BLaER1 (cell line): ENCODE data around the gene TMCC2.

Experiments
- H3K27ac ChIP-seq: shearing (Covaris generic); formaldehyde crosslinking; 2 replicates; pipeline ENCODE4 v1.8.1; 2022
- H3K27me3 ChIP-seq: shearing (Covaris generic); formaldehyde crosslinking; 2 replicates; pipeline ENCODE4 v1.8.1; 2022
- H3K36me3 ChIP-seq: shearing (Covaris generic); formaldehyde crosslinking; 2 replicates; pipeline ENCODE4 v1.8.1; 2022
- H3K4me1 ChIP-seq: shearing (Covaris generic); formaldehyde crosslinking; 2 replicates; pipeline ENCODE4 v1.8.1; 2022
- H3K4me2 ChIP-seq: shearing (Covaris generic); formaldehyde crosslinking; 2 replicates; pipeline ENCODE4 v1.8.1; 2022
- H3K4me3 ChIP-seq: shearing (Covaris generic); formaldehyde crosslinking; 2 replicates; pipeline ENCODE4 v1.8.1; 2022
- H3K9ac ChIP-seq: shearing (Covaris generic); formaldehyde crosslinking; 2 replicates; pipeline ENCODE4 v1.8.1; 2022
- H3K9me3 ChIP-seq: shearing (Covaris generic); formaldehyde crosslinking; 2 replicates; pipeline ENCODE4 v1.8.1; 2022
- H4K20me1 ChIP-seq: shearing (Covaris generic); formaldehyde crosslinking; 2 replicates; pipeline ENCODE4 v1.8.1; 2022
- Cebpa-rat ChIP-seq: shearing (Covaris generic); IDR thresholded peaks from 2 replicates; pipeline ENCODE4 v1.8.1; 2022

Gene TMCC2

GRCh38 chr1:205304695-205305070 lies 76.9 kb downstream of the TMCC2 start:
- no peaks in the 10 kb centered on the region for H3K9me3 ChIP-seq
- peaks cover 6% of the 10 kb centered on the region for H3K4me1 ChIP-seq
- H3K36me3 ChIP-seq, result no peaks in the 10 kb centered on the region
- H3K9ac ChIP-seq, result no peak overlapping the region
- peaks cover 6% of the 10 kb centered on the region; the same call in 1 of the 2 replicates for H4K20me1 ChIP-seq
- no peak for TF ChIP-seq Cebpa-rat
- H3K4me3 ChIP-seq, result no peak overlapping the region
- H3K27ac ChIP-seq, result no peak overlapping the region
- H3K4me2 ChIP-seq, result no peak overlapping the region
- no peaks in the 10 kb centered on the region for H3K27me3 ChIP-seq

GRCh38 chr1:205306929-205307566 lies 79.3 kb downstream of the TMCC2 start:
- no peaks in the 10 kb centered on the region for H3K36me3 ChIP-seq
- H4K20me1 ChIP-seq, result peaks cover 6% of the 10 kb centered on the region; the same call in 1 of the 2 replicates
- no peaks in the 10 kb centered on the region for H3K27me3 ChIP-seq
- no peak for TF ChIP-seq Cebpa-rat
- H3K4me3 ChIP-seq, result no peak overlapping the region
- H3K9ac ChIP-seq, result no peak overlapping the region
- H3K4me2 ChIP-seq, result no peak overlapping the region
- H3K4me1 ChIP-seq, result no peaks in the 10 kb centered on the region
- H3K27ac ChIP-seq, result no peak overlapping the region
- no peaks in the 10 kb centered on the region for H3K9me3 ChIP-seq

GRCh38 chr1:205309741-205310140 lies 82.0 kb downstream of the TMCC2 start:
- no peak overlapping the region for H3K9ac ChIP-seq
- no peak overlapping the region for H3K4me2 ChIP-seq
- H3K4me3 ChIP-seq, result no peak overlapping the region
- no peaks in the 10 kb centered on the region for H3K9me3 ChIP-seq
- TF ChIP-seq Cebpa-rat, result no peak
- no peak overlapping the region for H3K27ac ChIP-seq
- no peaks in the 10 kb centered on the region for H3K36me3 ChIP-seq
- no peaks in the 10 kb centered on the region for H4K20me1 ChIP-seq
- H3K4me1 ChIP-seq, result peaks cover 25% of the 10 kb centered on the region
- H3K27me3 ChIP-seq, result no peaks in the 10 kb centered on the region

- Histone ChIP-seq H3K4me2 (no peak overlapping the region), H3K4me1 (peaks cover 36% of the 10 kb centered on the region), H3K9ac (no peak overlapping the region), H3K4me3 (no peak overlapping the region), H3K27me3 (no peaks in the 10 kb centered on the region), H3K36me3 (no peaks in the 10 kb centered on the region), H3K27ac (no peak overlapping the region), H4K20me1 (no peaks in the 10 kb centered on the region), H3K9me3 (no peaks in the 10 kb centered on the region)
- TF ChIP-seq Cebpa-rat, result no peak
Observed at GRCh38 chr1:205310976-205311704, 83.4 kb downstream of the TMCC2 start.

- Histone ChIP-seq H3K9ac (peak overlapping the region; percentile 56; the same call in 1 of the 2 replicates), H3K4me3 (peak overlapping the region; percentile 49)
Observed at GRCh38 chr1:205312866-205313562, 85.3 kb downstream of the TMCC2 start.

GRCh38 chr1:205313563-205314308 lies 86.0 kb downstream of the TMCC2 start:
- Histone ChIP-seq H4K20me1 (no peaks in the 10 kb centered on the region), H3K36me3 (no peaks in the 10 kb centered on the region), H3K9me3 (no peaks in the 10 kb centered on the region), H3K27me3 (peaks cover 13% of the 10 kb centered on the region; the same call in 1 of the 2 replicates), H3K4me3 (peak overlapping the region; percentile 49), H3K9ac (peak overlapping the region; percentile 56; the same call in 1 of the 2 replicates), H3K4me1 (peaks cover 43% of the 10 kb centered on the region), H3K4me2 (peak overlapping the region; percentile 91), H3K27ac (peak overlapping the region; percentile 67)
- TF ChIP-seq Cebpa-rat, result no peak

More at GRCh38 chr1:205312866-205313562, 85.3 kb downstream of the TMCC2 start:
- H3K4me2 ChIP-seq, result peak overlapping the region; percentile 91
- H3K36me3 ChIP-seq, result no peaks in the 10 kb centered on the region
- peak overlapping the region; percentile 67 for H3K27ac ChIP-seq
- H3K27me3 ChIP-seq, result peaks cover 5% of the 10 kb centered on the region; the same call in 1 of the 2 replicates
- H3K4me1 ChIP-seq, result peaks cover 43% of the 10 kb centered on the region
- no peak for TF ChIP-seq Cebpa-rat
- no peaks in the 10 kb centered on the region for H4K20me1 ChIP-seq
- no peaks in the 10 kb centered on the region for H3K9me3 ChIP-seq

GRCh38 chr1:205315008-205315618 lies 87.4 kb downstream of the TMCC2 start:
- Histone ChIP-seq H3K4me1 (peaks cover 43% of the 10 kb centered on the region), H3K36me3 (no peaks in the 10 kb centered on the region), H3K9ac (no peak overlapping the region), H4K20me1 (peaks cover 6% of the 10 kb centered on the region; the same call in 1 of the 2 replicates), H3K9me3 (no peaks in the 10 kb centered on the region), H3K27me3 (peaks cover 25% of the 10 kb centered on the region), H3K27ac (no peak overlapping the region), H3K4me3 (no peak overlapping the region), H3K4me2 (peak overlapping the region; percentile 91)
- no peak for TF ChIP-seq Cebpa-rat

GRCh38 chr1:205316161-205316566 lies 88.4 kb downstream of the TMCC2 start:
- Histone ChIP-seq H3K27ac (no peak overlapping the region), H3K9me3 (no peaks in the 10 kb centered on the region), H3K4me1 (peaks cover 46% of the 10 kb centered on the region), H3K27me3 (peaks cover 36% of the 10 kb centered on the region), H3K4me3 (no peak overlapping the region), H3K4me2 (peak overlapping the region; percentile 12), H3K9ac (no peak overlapping the region), H3K36me3 (no peaks in the 10 kb centered on the region), H4K20me1 (peaks cover 9% of the 10 kb centered on the region; the same call in 1 of the 2 replicates)
- no peak for TF ChIP-seq Cebpa-rat

- Histone ChIP-seq H3K27ac (no peak overlapping the region), H3K9me3 (peaks cover 9% of the 10 kb centered on the region; the same call in 1 of the 2 replicates), H4K20me1 (peaks cover 18% of the 10 kb centered on the region; the same call in 1 of the 2 replicates), H3K4me2 (no peak overlapping the region), H3K4me3 (no peak overlapping the region), H3K9ac (no peak overlapping the region), H3K36me3 (no peaks in the 10 kb centered on the region), H3K4me1 (peaks cover 51% of the 10 kb centered on the region), H3K27me3 (peaks cover 48% of the 10 kb centered on the region)
- no peak for TF ChIP-seq Cebpa-rat
Observed at GRCh38 chr1:205317311-205317917, 89.7 kb downstream of the TMCC2 start.
